TTC549 (cell line): ENCODE data around the gene CCDC88B.

ENCODE experiments used
- FAIRE-seq: peaks from 2 replicates; lab custom pipeline; 2012; peaks lifted over from hg19 to GRCh38; lab: Jason Lieb, UNC

The CCDC88B gene

GRCh38 chr11:64384028-64384737 lies 44.2 kb downstream of the CCDC88B start:
- no peak for FAIRE-seq

- FAIRE-seq: no peak
Observed at GRCh38 chr11:64384981-64385944, 45.3 kb downstream of the CCDC88B start.

GRCh38 chr11:64385945-64386704 lies 46.1 kb downstream of the CCDC88B start:
- no peak for FAIRE-seq

GRCh38 chr11:64387916-64388315 lies 47.9 kb downstream of the CCDC88B start:
- no peak for FAIRE-seq

GRCh38 chr11:64388894-64389293 lies 48.9 kb downstream of the CCDC88B start:
- no peak for FAIRE-seq

GRCh38 chr11:64389851-64390250 lies 49.8 kb downstream of the CCDC88B start:
- no peak for FAIRE-seq

GRCh38 chr11:64390558-64390957 lies 50.6 kb downstream of the CCDC88B start:
- no peak for FAIRE-seq

GRCh38 chr11:64391839-64392238 lies 51.8 kb downstream of the CCDC88B start:
- FAIRE-seq: no peak

GRCh38 chr11:64395545-64396078 lies 55.6 kb downstream of the CCDC88B start:
- FAIRE-seq: no peak

GRCh38 chr11:64396079-64396591 lies 56.1 kb downstream of the CCDC88B start:
- FAIRE-seq: no peak

GRCh38 chr11:64400102-64400501 lies 60.1 kb downstream of the CCDC88B start:
- FAIRE-seq: no peak

- FAIRE-seq: no peak
Observed at GRCh38 chr11:64400667-64401066, 60.7 kb downstream of the CCDC88B start.

GRCh38 chr11:64401775-64402174 lies 61.8 kb downstream of the CCDC88B start:
- FAIRE-seq: no peak

- FAIRE-seq: no peak
Observed at GRCh38 chr11:64403106-64403505, 63.1 kb downstream of the CCDC88B start.

GRCh38 chr11:64406221-64406946 lies 66.4 kb downstream of the CCDC88B start:
- FAIRE-seq: no peak
